Left colon (tissue), 2 donors: ENCODE data around the gene TCEAL5. TPM values are rescaled to one million over a fixed set of nuclear protein-coding genes. Genes with fewer than 3 reads are reported as not detected.
"Not testable (repeated sequence)": the region's sequence is repeated elsewhere in the genome, so short reads cannot be mapped to it uniquely, and the experiment has no call there.

Source experiments
- ATAC-seq: fragments of 200-7000 bp; cut with Tn5 transposase; one replicate; pipeline ENCODE4 v1.9.1; 2020; ENCODE audit warnings: mild to moderate bottlenecking, moderate library complexity
- DNase-seq, 2 donors: peaks; one replicate each; pipeline ENCODE4 v3.0.0-alpha.2; 2020
- intact Hi-C, 2 donors: fragments of 100-400 bp; cut with DNase I in 1 of 2; cut with micrococcal nuclease in 1 of 2; formaldehyde crosslinking; loops; one replicate each; pipeline versions ENCODE4 v1.11.2 to v1.14.0; 2022; cut with DNase I, micrococcal nuclease
- total RNA-seq, 2 donors: library from RNA; stranded (reverse); fragmentation: NEBNext Ultra II Directional; extraction: Animal tissue kit (Norgen Biotek cat#: 25700); gene quantifications; one replicate each; pipeline ENCODE4 v1.2.1, GENCODE V29; 2021
- donor health status: DM: no; HTN: no; CAD: no.
- donor health status: DM: yes; HTN: yes; CAD: no.

TCEAL5 gene
- total RNA-seq, 2 donors from 2014 or later, result not detected

DNA sequence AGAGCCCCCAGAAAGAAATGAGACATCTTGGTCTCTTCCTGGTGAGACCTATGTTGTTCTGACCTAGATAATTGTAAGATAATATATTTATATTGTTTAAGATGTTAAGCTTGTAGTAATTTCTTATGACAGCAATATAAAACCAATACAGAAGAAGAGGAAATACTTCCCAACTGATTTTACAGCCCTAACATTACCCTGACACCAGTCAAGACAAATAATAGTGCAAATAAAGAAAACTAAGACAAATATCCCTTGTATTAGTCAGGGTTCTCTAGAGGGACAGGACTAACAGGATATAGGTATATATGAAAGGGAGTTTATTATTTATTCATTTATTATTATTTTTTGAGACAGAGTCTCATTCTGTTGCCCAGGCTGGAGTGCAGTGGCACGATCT lies 40.3 kb downstream of the TCEAL5 start:
- intact Hi-C loops, result no loop called here
- no peak for ATAC-seq
- DNase-seq, result no peak

DNA sequence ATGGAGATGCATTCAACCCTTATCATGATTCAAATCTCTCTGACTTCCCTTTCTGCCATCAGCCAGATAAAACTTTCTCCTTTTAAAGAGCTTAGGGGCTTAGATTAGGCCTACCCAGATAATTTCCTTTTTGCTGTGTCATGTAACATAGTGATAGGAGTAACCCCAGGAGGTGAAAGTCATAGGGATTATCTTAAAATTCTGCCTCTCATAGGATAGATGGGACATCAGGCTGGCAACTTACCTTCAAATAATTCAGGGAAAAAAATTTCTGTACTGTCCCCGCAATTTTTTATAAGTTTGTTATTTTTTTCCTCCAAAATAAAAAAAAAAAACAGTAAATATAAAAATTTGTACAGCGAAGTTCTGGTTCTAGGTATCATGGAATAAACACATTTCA lies 40.9 kb downstream of the TCEAL5 start:
- DNase-seq, intact Hi-C loops, ATAC-seq: not testable (repeated sequence)

- ATAC-seq (no peak), DNase-seq (no peak)
- intact Hi-C loops, result no loop called here
Observed at GRCh38 chrX:103234869-103235268, 41.7 kb downstream of the TCEAL5 start.

- DNase-seq (no peak), ATAC-seq (peak; percentile 90)
- intact Hi-C loops, result no loop called here
Observed at GRCh38 chrX:103233263-103233662, 43.3 kb downstream of the TCEAL5 start.

- DNase-seq, intact Hi-C loops: not testable (repeated sequence)
Observed at GRCh38 chrX:103225918-103226317, 50.6 kb downstream of the TCEAL5 start.

More at GRCh38 chrX:103225918-103226317, 50.6 kb downstream of the TCEAL5 start:
- ATAC-seq, result not testable (repeated sequence)

Other genes with a start within 250 kb of the TCEAL5 start
- gene BEX1, start 212.6 kb downstream of the TCEAL5 start, total RNA-seq, result 1 to 10 TPM; 1.2 to 1.6 TPM
- gene NXF3, start 183.6 kb downstream of the TCEAL5 start, total RNA-seq, result 1 to 10 TPM in 1 of 2 donors, under 1 TPM in 1; 0.47 to 1.0 TPM
- gene BEX4, start 61.6 kb downstream of the TCEAL5 start, total RNA-seq, result 10 to 100 TPM; 12.3 to 16.8 TPM
- gene TCEAL8, start 21.6 kb downstream of the TCEAL5 start, total RNA-seq, result 10 to 100 TPM; 29.2 to 36.4 TPM
- 1 to 10 TPM; 5.1 to 7.8 TPM for gene BEX2, start 34.2 kb upstream of the TCEAL5 start, total RNA-seq
- gene TCEAL7, start 53.5 kb upstream of the TCEAL5 start, total RNA-seq, result 1 to 10 TPM; 1.3 to 4.8 TPM
- gene TCEAL9, start 79.8 kb upstream of the TCEAL5 start, total RNA-seq, result 10 to 100 TPM; 25.6 to 28.4 TPM
- 10 to 100 TPM; 29.5 to 33.4 TPM for gene BEX3, start 99.8 kb upstream of the TCEAL5 start, total RNA-seq
- under 1 TPM in 1 of 2 donors, not detected in 1; 0.27 TPM for gene RAB40A, start 242.7 kb upstream of the TCEAL5 start, total RNA-seq